Osteoblast (primary cell): ENCODE data around the gene SLITRK5. TPM values are rescaled to one million over a fixed set of nuclear protein-coding genes. Genes with fewer than 3 reads are reported as not detected.

ENCODE experiments used
- DNase-seq: peaks from one replicate; pipeline ENCODE4 v3.0.0; 2011; ENCODE audit warnings: low spot score, mixed read lengths; ENCODE audit not compliant: insufficient read length; ENCODE audit errors: missing footprints
- H2AFZ ChIP-seq: 2 replicates; pipeline ENCODE4 v1.6.0; 2011; ENCODE audit warnings: mild to moderate bottlenecking, low read length
- H3K27ac ChIP-seq: 2 replicates; pipeline ENCODE4 v1.5.1; 2011; ENCODE audit warnings: mild to moderate bottlenecking, low read depth, low read length, moderate library complexity
- H3K27me3 ChIP-seq: 2 replicates; pipeline ENCODE4 v1.6.0; 2012; ENCODE audit warnings: mild to moderate bottlenecking, control low read depth, inconsistent platforms, low read length, moderate library complexity; ENCODE audit not compliant: insufficient read depth
- H3K36me3 ChIP-seq: 2 replicates; pipeline ENCODE4 v1.5.1; 2011; ENCODE audit warnings: mild to moderate bottlenecking, low read length, control low read depth, moderate library complexity; ENCODE audit not compliant: insufficient read depth
- H3K4me1 ChIP-seq: 2 replicates; pipeline ENCODE4 v1.5.1; 2011; ENCODE audit warnings: mild to moderate bottlenecking, low read length, control low read depth, moderate library complexity; ENCODE audit not compliant: insufficient read depth
- H3K4me2 ChIP-seq: 2 replicates; pipeline ENCODE4 v1.6.0; 2011; ENCODE audit warnings: mild to moderate bottlenecking, low read length; ENCODE audit not compliant: insufficient read depth
- H3K4me3 ChIP-seq: fragments of 200-600 bp; sonication (generic); 3 replicates; pipeline ENCODE4 v1.5.1; 2012; ENCODE audit warnings: mild to moderate bottlenecking, low read length, inconsistent platforms; ENCODE audit not compliant: insufficient read depth
- H3K79me2 ChIP-seq: 2 replicates; pipeline ENCODE4 v1.6.0; 2012; ENCODE audit warnings: mild to moderate bottlenecking, low read length, control low read depth, inconsistent platforms; ENCODE audit not compliant: insufficient read depth
- H3K9me3 ChIP-seq: 2 replicates; pipeline ENCODE4 v1.5.1; 2011; ENCODE audit warnings: low read depth, low read length, control low read depth
- H4K20me1 ChIP-seq: 2 replicates; pipeline ENCODE4 v1.6.0; 2012; ENCODE audit warnings: mild to moderate bottlenecking, low read length, control low read depth; ENCODE audit not compliant: insufficient read depth
- CTCF ChIP-seq: IDR thresholded peaks from 2 replicates; pipeline ENCODE4 v1.5.1; 2011; ENCODE audit warnings: mild to moderate bottlenecking, low read depth, low read length, moderate library complexity; ENCODE audit errors: extremely low read depth
- total RNA-seq: library from RNA; depleted of rRNA; stranded (reverse); fragments of >200 nt; gene quantifications from 2 replicates; pipeline ENCODE4 v1.2.3, GENCODE V29; 2012

Gene SLITRK5
- total RNA-seq, 1 donor = not detected

GRCh38 chr13:87684850-87685742 is 13.9 kb downstream of the SLITRK5 start:
- H3K9me3 ChIP-seq = no peaks in the 10 kb centered on the region

DNA sequence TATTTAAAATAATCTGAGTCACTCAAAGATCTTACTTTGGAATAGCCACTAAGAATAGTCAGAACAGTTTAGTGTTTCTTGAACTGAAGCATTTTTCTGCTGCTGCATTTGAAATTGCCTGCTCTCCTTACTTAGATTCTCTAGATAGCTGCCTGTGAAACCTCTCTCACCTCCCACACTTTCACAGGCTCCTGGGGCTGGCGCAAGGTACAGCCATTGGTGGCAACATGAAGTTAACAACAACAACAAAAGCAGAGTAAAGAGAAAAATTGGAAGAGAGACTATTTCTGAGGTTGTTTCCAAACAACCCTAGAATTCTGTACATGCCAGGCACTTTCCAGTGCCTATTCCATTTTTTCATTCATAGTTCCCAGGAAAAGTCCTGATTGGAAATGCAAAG is 25.3 kb downstream of the SLITRK5 start:
- H3K4me3 ChIP-seq = no peak overlapping the region
- no peak overlapping the region for H3K4me2 ChIP-seq
- no peaks in the 10 kb centered on the region for H3K36me3 ChIP-seq
- no peaks in the 10 kb centered on the region for H4K20me1 ChIP-seq
- no peak for TF ChIP-seq CTCF
- no peaks in the 10 kb centered on the region for H3K9me3 ChIP-seq
- DNase-seq = no peak
- no peaks in the 10 kb centered on the region for H3K27me3 ChIP-seq
- no peak overlapping the region for H2AFZ ChIP-seq
- no peaks in the 10 kb centered on the region for H3K4me1 ChIP-seq
- no peaks in the 10 kb centered on the region for H3K79me2 ChIP-seq
- no peak overlapping the region for H3K27ac ChIP-seq

More at GRCh38 chr13:87684850-87685742, 13.9 kb downstream of the SLITRK5 start:
- Histone ChIP-seq H3K4me1 (no peaks in the 10 kb centered on the region), H3K27ac (no peak overlapping the region), H3K27me3 (no peaks in the 10 kb centered on the region), H2AFZ (no peak overlapping the region), H3K4me3 (no peak overlapping the region), H3K4me2 (no peak overlapping the region), H3K36me3 (no peaks in the 10 kb centered on the region), H3K79me2 (no peaks in the 10 kb centered on the region), H4K20me1 (no peaks in the 10 kb centered on the region)
- no peak for DNase-seq
- no peak for TF ChIP-seq CTCF

DNA sequence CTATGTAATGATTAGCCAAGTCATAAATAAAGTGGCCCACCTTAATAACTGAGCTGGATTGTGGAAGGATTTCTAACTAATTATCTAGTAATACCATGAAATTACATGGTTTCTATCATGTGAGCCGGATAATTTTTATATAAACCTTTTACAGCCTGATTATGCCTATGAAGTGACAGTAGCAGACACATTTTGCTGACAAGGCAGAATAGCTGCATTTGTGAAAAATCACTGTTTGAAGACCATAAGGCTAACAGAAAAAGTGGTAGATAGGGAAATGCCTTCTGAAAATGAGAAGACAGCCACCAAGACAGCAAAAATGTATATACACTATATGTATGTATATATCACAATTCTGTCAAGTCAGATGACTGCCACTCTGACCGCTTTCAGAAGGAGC is 27.1 kb downstream of the SLITRK5 start:
- Histone ChIP-seq H3K4me3 (no peak overlapping the region), H4K20me1 (no peaks in the 10 kb centered on the region), H3K4me1 (no peaks in the 10 kb centered on the region), H3K9me3 (no peaks in the 10 kb centered on the region), H2AFZ (no peak overlapping the region), H3K4me2 (no peak overlapping the region), H3K36me3 (no peaks in the 10 kb centered on the region), H3K79me2 (no peaks in the 10 kb centered on the region), H3K27me3 (no peaks in the 10 kb centered on the region), H3K27ac (no peak overlapping the region)
- DNase-seq = no peak
- TF ChIP-seq CTCF = no peak

DNA sequence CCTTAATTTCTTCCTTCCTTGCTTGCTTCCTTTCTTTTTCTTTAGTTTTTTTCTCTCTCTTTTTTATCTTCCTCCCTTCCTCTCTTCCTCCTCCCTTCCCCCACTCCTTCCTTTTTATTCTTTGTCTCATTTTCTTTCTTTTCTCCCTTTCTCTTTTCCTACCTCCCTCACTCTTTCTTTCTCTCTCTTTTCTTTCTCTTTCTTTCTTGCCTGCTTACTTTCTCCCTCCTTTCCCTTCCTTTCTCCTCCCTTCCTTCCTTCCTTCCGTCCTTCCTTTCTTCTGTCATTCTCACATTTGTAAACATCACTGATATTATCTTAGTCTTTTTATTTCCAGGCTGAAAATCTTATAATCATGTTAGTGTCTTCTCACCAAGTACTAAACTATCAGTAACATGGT is 38.8 kb downstream of the SLITRK5 start:
- H3K4me1 ChIP-seq = no peaks in the 10 kb centered on the region
- H3K27ac ChIP-seq = no peak overlapping the region
- no peak for TF ChIP-seq CTCF
- no peak overlapping the region for H3K4me2 ChIP-seq
- H4K20me1 ChIP-seq = no peaks in the 10 kb centered on the region
- no peak overlapping the region for H2AFZ ChIP-seq
- H3K79me2 ChIP-seq = no peaks in the 10 kb centered on the region
- H3K4me3 ChIP-seq = no peak overlapping the region
- H3K27me3 ChIP-seq = no peaks in the 10 kb centered on the region
- no peaks in the 10 kb centered on the region for H3K36me3 ChIP-seq
- H3K9me3 ChIP-seq = no peaks in the 10 kb centered on the region
- no peak for DNase-seq
